ENCODE results near the gene SLC6A16.

- TF ChIP-seq CTCF (IDR thresholded peaks at IDR 0.05; ENCODE audit: low read depth, low read length) (no peak), EZH2phosphoT487 (IDR thresholded peaks at IDR 0.05; ENCODE audit: low read depth) (no peak)
Measured at GRCh38 chr19:49339301-49340068, 14.5 kb upstream of the SLC6A16 start.
